ENCODE results near the gene SLC6A1.

Gene SLC6A1

GRCh38 chr3:11035757-11036505 lies 43.4 kb downstream of the SLC6A1 start:
- H3K79me2 ChIP-seq (ENCODE audit: low read length) = no peaks in the 10 kb centered on the region
- no peak overlapping the region for H2AFZ ChIP-seq (ENCODE audit: low read length)
- H3F3A ChIP-seq (ENCODE audit: insufficient read depth, low read length) = no peaks in the 10 kb centered on the region
- no peaks in the 10 kb centered on the region for H3K9me3 ChIP-seq (replicated peaks; ENCODE audit: insufficient read depth, low read length)
- TF ChIP-seq EZH2 (optimal IDR thresholded peaks at IDR 0.05; ENCODE audit: low read depth, low read length) (no peak), EZH2phosphoT487 (IDR thresholded peaks at IDR 0.05; ENCODE audit: low read length) (no peak)
- TF ChIP-seq, protein P1, sequence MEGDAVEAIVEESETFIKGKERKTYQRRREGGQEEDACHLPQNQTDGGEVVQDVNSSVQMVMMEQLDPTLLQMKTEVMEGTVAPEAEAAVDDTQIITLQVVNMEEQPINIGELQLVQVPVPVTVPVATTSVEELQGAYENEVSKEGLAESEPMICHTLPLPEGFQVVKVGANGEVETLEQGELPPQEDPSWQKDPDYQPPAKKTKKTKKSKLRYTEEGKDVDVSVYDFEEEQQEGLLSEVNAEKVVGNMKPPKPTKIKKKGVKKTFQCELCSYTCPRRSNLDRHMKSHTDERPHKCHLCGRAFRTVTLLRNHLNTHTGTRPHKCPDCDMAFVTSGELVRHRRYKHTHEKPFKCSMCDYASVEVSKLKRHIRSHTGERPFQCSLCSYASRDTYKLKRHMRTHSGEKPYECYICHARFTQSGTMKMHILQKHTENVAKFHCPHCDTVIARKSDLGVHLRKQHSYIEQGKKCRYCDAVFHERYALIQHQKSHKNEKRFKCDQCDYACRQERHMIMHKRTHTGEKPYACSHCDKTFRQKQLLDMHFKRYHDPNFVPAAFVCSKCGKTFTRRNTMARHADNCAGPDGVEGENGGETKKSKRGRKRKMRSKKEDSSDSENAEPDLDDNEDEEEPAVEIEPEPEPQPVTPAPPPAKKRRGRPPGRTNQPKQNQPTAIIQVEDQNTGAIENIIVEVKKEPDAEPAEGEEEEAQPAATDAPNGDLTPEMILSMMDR (IDR thresholded peaks at IDR 0.05; ENCODE audit: low read length) = no peak
- H3K27ac ChIP-seq (ENCODE audit: low read length) = no peak overlapping the region
- no peaks in the 10 kb centered on the region for H3K36me3 ChIP-seq (replicated peaks; ENCODE audit: insufficient read depth, low read length)
- H4K20me1 ChIP-seq (ENCODE audit: insufficient read depth, low read length) = no peaks in the 10 kb centered on the region
- H3K4me1 ChIP-seq (ENCODE audit: low read length) = no peaks in the 10 kb centered on the region
- peaks cover 42% of the 10 kb centered on the region for H3K27me3 ChIP-seq (replicated peaks; ENCODE audit: insufficient read depth, low read length)
- no peak overlapping the region for H3K9ac ChIP-seq (ENCODE audit: low read length)
- H3K4me3 ChIP-seq (ENCODE audit: low read length) = no peak overlapping the region
- DNase-seq = no peak
- no peak overlapping the region for H3K4me2 ChIP-seq (ENCODE audit: low read depth, low read length)
- no peaks in the 10 kb centered on the region for H3K9me2 ChIP-seq (replicated peaks; ENCODE audit: insufficient read depth, low read length)

- Histone ChIP-seq H3K4me1 (ENCODE audit: low read length) (no peaks in the 10 kb centered on the region), H3K9me3 (replicated peaks; ENCODE audit: insufficient read depth, low read length) (no peaks in the 10 kb centered on the region), H3K27ac (ENCODE audit: low read length) (no peak overlapping the region), H3K9ac (ENCODE audit: low read length) (no peak overlapping the region), H3K4me2 (ENCODE audit: low read depth, low read length) (no peak overlapping the region), H3K4me3 (ENCODE audit: low read length) (no peak overlapping the region), H3K27me3 (replicated peaks; ENCODE audit: insufficient read depth, low read length) (peaks cover 42% of the 10 kb centered on the region), H4K20me1 (ENCODE audit: insufficient read depth, low read length) (no peaks in the 10 kb centered on the region), H3K79me2 (ENCODE audit: low read length) (no peaks in the 10 kb centered on the region), H3K9me2 (replicated peaks; ENCODE audit: insufficient read depth, low read length) (no peaks in the 10 kb centered on the region), H3K36me3 (replicated peaks; ENCODE audit: insufficient read depth, low read length) (no peaks in the 10 kb centered on the region), H3F3A (ENCODE audit: insufficient read depth, low read length) (no peaks in the 10 kb centered on the region), H2AFZ (ENCODE audit: low read length) (no peak overlapping the region)
- no peak for TF ChIP-seq EZH2 (optimal IDR thresholded peaks at IDR 0.05; ENCODE audit: low read depth, low read length)
- TF ChIP-seq EZH2phosphoT487 (IDR thresholded peaks at IDR 0.05; ENCODE audit: low read length) = no peak
- TF ChIP-seq, protein P1 (IDR thresholded peaks at IDR 0.05; ENCODE audit: low read length) = no peak
- DNase-seq = no peak
Observed at GRCh38 chr3:11037241-11037873, 44.8 kb downstream of the SLC6A1 start.

DNA sequence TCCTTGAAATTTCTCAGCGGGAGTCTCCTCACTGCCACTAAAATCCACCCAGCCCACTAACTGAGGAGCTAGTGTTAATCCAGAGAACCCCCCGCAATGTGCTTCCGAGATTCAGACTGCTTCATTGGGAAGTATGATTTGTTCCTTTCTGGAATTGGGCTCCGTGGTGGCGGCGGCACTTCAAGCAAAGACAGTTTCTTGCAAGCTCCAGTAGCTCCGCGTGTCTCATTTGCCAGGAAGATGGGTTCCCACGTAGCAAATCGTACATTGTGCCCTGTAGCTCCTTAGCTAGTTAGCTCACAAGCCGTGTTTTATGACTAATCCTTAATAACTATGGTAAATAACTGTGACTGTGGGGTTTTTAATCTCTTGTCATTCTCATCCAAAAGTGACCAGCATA lies 45.4 kb downstream of the SLC6A1 start:
- Histone ChIP-seq H3K4me3 (ENCODE audit: low read length) (no peak overlapping the region), H3K27ac (ENCODE audit: low read length) (no peak overlapping the region), H3K9ac (ENCODE audit: low read length) (no peak overlapping the region), H3K9me2 (replicated peaks; ENCODE audit: insufficient read depth, low read length) (no peaks in the 10 kb centered on the region), H3K9me3 (replicated peaks; ENCODE audit: insufficient read depth, low read length) (no peaks in the 10 kb centered on the region), H3F3A (ENCODE audit: insufficient read depth, low read length) (no peaks in the 10 kb centered on the region), H3K27me3 (replicated peaks; ENCODE audit: insufficient read depth, low read length) (peaks cover 42% of the 10 kb centered on the region), H3K79me2 (ENCODE audit: low read length) (no peaks in the 10 kb centered on the region), H3K4me2 (ENCODE audit: low read depth, low read length) (no peak overlapping the region), H3K4me1 (ENCODE audit: low read length) (no peaks in the 10 kb centered on the region), H3K36me3 (replicated peaks; ENCODE audit: insufficient read depth, low read length) (no peaks in the 10 kb centered on the region), H4K20me1 (ENCODE audit: insufficient read depth, low read length) (no peaks in the 10 kb centered on the region), H2AFZ (ENCODE audit: low read length) (no peak overlapping the region)
- TF ChIP-seq EZH2phosphoT487 (IDR thresholded peaks at IDR 0.05; ENCODE audit: low read length) = no peak
- TF ChIP-seq EZH2 (optimal IDR thresholded peaks at IDR 0.05; ENCODE audit: low read depth, low read length) = no peak
- TF ChIP-seq, protein P1 (IDR thresholded peaks at IDR 0.05; ENCODE audit: low read length) = no peak
- DNase-seq = no peak
